Hypothalamus (tissue), 51 donors: ENCODE results near the gene CAPS2.

Source experiments
- DNase-seq, 51 donors: peaks; one replicate each; lab custom pipeline; 2025; lab: John Stamatoyannopoulos, UW

Gene CAPS2

DNA sequence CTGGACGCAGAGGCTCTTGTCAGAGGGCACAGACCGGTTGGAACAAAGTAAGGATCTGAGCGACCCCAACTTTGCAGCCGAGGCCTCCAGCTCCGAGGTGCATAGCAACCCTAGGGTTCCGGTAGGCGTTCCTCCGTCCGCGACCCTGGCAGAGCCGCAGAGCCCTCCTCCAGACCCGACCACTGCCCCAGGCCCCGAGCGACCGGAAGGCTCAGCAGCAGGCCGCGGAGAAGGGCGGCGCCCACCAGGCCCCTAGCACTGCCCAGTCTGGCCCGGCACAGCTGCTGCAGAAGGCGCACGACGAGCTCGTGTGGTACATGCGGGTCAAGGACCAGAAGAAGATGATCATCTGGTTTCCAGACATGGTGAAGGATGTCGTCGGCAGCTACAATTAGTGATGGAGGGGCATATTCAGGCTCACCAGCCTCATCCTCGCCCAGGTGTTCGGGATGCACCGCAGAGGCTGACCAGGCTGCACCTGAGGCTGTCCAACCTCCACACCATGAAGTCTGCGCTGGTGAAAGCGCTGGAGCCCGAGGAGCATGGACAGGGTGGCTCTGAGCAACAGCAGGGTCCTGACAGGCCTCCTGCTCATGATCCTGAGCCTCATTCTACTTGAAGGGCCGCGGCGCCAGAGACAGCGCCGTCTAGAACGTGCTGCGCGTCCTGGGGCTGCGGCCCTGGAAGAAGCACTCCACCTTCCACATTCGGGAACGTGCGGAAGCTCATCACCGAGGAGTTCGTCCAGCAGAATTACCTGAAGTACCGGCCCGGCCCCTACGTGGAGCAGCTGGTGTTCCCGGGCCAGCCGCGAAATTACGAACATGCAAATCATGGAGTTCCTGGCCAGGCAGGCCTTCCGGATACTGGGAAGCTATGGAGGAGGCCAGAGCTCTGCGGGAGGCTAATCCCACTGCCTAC, 24.5 kb downstream of the CAPS2 start:
- DNase-seq = no peak

DNA sequence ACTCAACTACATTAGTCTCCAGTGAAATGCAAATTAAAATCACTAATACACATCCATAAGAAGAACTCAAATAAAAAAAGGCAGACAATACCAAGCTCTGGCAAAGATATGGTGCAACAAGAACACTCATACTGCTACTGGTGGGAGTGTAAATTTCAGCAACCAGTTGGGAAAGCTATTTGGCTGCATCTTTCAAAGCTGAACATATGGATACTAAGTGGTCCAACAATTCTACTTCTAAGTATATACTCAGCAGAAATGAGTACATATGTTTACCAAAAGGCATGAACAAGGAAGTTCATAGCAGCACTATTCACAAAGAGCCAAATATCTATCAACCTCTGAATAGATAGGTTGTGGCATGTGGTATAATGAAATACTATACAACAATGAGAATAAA, 27.3 kb downstream of the CAPS2 start:
- no peak for DNase-seq

DNA sequence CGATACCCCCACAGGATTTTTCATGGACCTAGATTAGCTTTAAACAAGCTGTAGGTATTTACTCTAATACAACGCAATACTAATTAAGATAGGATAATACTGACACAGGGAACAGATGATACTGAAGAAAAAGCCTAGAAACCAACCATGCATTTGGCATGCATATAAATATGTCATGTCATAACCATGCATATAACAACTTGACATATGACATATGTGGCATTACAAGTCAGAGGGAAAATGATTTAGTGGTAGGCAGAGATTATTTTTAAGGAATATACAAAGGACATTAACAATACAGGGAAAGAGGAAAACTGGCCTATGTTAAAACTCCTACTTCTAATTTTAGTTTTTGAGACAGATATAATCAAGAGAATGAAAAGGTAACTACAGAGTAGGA, 27.9 kb downstream of the CAPS2 start:
- no peak for DNase-seq

DNA sequence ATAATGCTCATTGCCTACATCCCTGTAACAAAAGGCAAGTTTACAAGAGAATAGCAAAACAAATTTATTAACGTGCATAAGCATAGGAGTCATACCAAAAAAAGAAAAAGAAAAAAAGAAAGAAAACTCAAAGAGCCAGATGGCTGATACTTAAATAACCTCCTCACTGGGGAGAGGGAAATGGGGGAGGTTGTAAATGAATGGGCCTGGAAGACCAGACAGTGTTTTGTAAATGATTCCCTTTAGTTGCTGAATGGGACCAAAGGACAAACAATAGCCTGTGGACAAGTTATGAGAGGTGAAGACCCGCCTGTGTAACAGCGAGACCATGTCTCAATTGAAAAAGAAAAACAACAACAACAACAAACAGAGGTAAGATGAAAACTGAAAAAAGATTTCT, 35.3 kb downstream of the CAPS2 start:
- no peak for DNase-seq

DNA sequence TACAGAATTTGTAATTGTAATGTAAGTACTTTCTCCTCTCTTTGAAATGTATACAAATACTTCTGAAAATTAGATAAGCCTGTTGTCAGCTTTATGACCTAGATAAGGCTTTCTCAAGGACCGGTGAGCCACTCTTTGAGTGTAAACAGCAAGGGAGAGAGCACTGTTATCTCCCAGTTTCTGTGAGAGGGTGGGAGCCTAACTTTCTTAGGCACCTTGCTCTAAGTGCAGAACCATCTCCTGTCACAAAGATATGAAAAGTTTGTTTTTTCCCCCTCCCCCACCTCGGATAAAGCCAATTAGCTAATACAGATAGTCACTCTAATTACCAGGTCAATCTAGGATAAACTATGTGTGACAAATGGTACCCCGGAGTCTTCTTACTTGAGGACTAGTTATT, 35.8 kb downstream of the CAPS2 start:
- no peak for DNase-seq

DNA sequence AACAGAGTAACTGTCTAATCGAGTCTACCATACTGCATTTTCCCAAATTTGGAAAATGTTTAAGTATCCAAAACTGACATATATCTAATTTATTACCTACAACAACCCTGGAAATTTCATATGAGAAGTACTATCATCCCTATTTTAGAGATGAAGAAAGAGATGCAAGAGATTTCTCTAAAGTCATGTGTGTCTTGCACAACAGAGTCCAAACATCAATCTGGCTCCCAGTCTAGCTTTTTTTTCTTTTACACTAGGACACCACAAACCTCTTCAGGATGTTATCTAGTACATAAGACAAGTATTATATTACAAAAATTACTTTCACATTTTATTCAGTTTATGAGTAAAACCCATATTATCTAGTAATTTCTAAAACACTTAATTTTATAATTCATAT, 39.1 kb downstream of the CAPS2 start:
- DNase-seq = no peak

DNA sequence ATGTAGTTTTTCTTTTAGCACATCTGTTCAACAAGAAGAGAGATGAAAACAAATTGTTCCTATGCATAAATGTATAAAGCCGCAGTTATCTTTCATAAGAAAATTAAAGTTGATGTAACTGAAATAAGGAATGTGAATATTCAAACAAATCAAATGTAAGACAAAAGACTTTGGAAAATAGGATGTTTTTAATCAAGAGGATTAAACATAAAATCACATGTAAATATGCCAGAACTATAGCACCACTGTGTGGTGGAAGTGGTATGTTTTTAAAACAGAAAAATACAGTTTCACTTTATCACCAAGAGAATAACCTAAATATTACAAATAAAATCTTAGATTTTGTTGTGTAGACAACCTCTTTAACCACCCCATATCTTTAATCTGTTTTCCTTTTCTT, 40.4 kb downstream of the CAPS2 start:
- no peak for DNase-seq

DNA sequence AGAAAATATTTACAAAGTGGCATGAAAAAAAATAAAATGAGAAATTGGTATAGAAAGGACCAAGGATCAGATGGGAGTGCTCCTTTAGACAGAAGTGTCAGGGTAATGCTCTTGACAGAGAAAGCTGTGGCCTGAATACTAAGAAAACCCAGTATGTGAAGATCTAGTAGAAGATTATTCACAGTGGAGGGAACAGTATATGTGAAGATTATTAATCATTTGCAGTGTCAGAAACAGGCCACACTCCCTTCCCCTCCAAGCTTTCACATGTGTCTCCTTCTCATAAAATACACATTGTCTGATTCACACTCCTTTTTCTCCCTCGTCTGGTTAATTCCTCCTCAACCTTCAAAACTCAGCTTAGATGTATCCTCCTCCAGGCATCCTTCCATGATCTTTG, 41.3 kb downstream of the CAPS2 start:
- no peak for DNase-seq

DNA sequence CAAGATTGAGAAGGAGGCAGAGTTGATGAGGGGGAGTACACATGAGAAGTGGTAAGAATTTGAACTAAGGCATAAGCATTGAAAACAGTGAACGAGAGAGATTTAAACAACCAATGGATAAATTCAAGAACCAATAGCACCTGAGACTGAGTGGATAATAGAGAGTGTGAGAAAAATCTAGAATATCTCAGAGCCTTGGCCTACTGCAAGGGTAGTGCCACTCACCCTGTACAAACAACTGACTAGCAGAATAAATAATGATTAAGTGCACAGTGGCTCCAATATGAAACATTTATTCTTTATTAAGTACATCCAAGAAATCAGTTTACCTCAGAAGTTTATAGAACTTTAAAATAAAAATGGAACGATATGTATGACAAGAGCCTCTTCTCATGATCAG, 54.4 kb downstream of the CAPS2 start:
- DNase-seq = no peak

DNA sequence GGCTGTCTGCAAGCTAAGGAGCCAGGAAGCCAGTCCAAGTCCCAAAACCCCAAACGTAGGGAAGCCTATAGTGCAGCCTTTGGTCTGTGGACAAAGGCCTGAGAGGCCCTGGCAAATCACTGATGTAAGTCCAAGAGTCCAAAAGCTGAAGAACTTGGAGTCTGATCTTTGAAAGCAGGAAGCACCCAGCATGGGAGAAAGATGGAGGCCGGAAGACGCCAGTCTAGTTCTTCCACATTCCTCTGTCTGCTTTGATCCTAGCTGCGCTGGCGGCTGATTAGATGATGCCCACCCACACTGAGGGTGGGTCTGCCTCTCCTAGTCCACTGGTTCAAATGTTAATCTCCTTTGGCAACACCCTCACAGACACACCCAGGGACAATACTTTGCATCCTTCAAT, 58.5 kb downstream of the CAPS2 start:
- no peak for DNase-seq

DNA sequence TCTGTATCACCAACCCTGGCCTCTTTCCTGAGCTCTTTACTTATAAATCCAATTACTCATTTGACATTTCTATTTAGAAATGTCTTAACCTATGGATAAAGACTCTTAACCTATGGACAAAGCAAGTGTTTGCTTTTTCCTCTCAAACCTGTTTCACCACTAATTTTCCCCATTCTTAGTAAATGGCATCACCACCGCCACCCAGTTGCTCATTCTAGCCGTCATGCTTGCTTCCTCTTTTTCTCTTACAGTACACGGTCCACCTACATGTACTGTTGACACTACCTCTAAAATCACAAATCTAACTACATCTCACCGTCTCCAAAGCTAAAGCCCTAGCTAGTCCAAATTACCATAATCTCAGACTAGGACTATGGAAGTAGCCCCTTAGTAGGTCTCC, 60.0 kb downstream of the CAPS2 start:
- DNase-seq = no peak

DNA sequence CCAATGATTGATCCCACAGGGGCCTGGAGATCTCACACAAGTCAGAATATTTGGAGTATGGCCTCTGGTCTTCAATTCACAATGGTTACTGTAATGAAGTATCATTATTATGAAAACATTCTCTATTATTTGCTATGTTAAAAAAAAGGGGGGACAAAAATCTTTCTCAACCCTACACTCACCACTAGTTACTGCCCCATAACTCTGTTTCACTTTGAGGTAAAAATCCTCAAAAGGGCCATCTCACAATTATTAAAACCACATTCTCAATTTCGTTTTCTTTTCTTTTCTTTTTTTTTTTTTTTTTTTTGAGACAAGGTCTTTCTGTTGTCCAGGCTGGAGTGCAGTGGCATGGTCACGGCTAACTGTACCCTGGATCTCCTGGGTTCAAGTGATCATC, 60.9 kb downstream of the CAPS2 start:
- no peak for DNase-seq

DNA sequence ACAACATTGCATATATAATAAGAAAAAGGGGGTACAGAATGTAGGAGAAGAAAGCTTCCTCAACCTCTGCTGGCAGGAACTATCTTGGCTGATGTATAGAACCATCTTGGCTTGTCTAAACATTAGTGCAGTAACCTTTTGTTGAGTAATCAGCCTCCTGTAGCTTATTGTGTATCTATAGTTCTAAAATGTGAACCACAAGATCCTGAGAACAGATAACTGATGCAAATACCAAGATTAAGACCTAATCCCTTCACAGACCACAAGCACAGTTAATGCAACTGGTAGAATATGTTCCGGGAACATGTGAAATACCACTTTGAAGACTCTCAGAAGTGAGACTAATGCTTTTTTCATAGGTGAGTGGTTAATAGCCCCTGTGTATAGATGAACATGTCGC, 69.8 kb downstream of the CAPS2 start:
- no peak for DNase-seq

DNA sequence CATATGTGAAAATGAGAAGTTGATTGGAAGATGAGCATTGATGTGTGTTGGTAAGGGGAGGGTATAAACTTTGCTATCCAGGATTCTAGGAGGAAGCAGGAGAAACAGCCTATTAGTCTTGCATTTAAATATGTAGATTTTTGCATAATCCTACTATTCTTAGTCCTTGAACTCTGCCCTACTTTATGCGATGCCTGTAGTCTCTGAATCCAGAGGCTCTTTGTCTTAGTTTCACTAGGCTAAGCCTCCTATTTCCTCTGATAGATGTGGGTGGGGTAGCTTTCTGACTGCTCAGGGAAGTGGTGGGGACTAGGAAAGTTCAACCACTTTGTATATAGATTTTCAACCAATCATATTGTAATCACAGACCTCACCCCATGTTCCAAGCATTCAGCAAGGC, 71.0 kb downstream of the CAPS2 start:
- no peak for DNase-seq

DNA sequence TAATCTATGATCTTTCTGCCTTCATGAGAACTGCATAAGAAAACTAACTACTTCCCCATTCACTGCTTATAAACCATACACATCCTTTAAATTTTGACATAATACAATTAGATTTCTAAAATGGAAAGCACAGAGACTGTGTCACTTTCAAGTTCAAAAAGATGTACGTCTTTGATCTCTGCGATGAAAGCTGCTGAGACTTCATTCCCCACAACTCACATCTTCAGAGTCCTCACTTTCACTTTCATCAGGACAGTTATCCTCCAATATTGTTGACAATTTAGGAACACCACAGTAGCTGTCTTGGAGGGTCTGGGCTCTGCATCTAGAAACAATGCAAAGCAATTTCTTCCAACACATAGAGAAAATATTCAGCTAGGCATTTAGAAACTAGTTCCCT, 72.6 kb downstream of the CAPS2 start:
- DNase-seq = no peak

DNA sequence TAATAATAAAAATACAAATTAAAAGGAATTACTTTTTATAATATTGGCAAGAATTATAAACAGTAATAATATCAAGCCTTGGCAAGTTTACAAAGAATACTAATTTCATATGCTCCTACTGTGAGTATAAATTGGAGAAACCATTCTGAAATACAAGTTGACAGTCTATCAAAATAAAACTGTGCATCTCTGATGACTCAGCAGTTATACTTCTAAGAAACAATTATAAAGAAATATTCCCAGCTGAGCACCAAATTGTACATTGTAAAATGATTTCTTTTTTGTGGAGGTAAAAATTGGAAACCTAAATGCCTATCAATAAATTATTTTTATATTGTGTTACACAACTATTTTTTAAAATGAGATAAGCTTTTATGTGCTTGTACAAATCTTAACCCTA, 85.0 kb downstream of the CAPS2 start:
- DNase-seq = no peak

DNA sequence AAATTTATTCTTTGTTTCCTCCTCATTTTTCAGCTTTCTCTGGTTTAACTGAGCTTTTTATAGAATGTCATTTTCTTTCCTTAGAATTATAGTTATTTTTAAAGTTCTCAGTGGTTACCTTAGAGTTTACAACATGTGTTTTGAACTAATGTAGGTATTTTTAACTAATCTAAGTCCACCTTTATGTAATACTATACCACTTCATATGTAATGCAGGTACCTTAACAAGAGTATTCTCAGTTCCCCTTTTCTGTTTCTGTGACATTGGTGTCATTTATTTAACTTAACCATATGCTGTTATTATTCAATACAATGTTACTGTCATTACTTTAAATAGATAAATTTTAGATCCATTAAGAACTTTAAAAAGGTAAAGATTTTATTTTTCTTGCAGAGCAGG, 90.1 kb downstream of the CAPS2 start:
- DNase-seq = no peak

DNA sequence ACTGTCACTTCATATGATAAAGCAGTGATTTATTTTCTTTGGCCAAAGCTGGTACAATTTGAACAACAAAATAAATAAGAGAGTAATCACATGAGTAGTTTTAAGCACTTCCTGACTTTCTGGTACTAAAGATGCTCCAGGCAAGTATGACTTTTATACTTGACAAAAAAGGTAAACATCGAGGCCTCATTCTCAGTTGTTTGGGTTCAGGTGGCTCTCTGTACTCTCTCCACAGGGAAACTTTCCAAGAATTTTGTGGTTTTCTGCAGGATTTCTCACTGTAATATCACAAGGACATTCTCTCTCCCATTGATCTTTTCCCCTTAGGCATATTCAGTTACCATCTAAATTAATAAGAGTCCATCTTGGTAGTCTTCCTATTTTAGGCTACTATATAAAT, 93.9 kb downstream of the CAPS2 start:
- no peak for DNase-seq

DNA sequence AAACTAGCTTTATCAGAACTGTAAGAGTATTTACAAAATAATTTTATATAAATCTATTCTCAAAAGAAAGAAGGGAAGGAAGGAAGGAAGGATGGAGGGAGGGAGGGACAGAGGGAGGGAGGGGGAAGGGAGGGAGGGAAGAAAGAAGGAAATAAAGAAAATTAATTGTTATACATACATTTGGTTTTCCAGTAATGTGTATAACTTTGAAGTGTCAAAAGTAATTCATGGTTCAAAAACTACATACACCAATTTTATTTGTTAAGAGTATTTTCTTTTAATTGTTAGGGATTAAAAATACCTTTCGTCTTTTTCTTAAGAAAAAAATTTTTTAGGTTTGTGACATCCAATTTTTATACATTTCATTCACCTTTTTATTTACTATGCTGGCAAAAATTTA, 103.0 kb downstream of the CAPS2 start:
- DNase-seq = no peak
